Measurements from ENCODE around the gene TACC2.

- TF ChIP-seq CTCF (conservative IDR thresholded peaks at IDR 0.05) (no peak), ZFX (IDR thresholded peaks at IDR 0.05) (no peak)
Observed at GRCh38 chr10:122161795-122162194, 172.8 kb downstream of the TACC2 start.
